ENCODE data around the gene NUDT8. TPM values are rescaled to one million over a fixed set of nuclear protein-coding genes. Genes with fewer than 3 reads are reported as not detected.

The NUDT8 gene
- total and polyA plus RNA-seq, 2 of the 8 experiments (the other 6 are each of a cell fraction or from before 2014, with no cell fraction given), result 7.2 to 8.3 TPM

DNA sequence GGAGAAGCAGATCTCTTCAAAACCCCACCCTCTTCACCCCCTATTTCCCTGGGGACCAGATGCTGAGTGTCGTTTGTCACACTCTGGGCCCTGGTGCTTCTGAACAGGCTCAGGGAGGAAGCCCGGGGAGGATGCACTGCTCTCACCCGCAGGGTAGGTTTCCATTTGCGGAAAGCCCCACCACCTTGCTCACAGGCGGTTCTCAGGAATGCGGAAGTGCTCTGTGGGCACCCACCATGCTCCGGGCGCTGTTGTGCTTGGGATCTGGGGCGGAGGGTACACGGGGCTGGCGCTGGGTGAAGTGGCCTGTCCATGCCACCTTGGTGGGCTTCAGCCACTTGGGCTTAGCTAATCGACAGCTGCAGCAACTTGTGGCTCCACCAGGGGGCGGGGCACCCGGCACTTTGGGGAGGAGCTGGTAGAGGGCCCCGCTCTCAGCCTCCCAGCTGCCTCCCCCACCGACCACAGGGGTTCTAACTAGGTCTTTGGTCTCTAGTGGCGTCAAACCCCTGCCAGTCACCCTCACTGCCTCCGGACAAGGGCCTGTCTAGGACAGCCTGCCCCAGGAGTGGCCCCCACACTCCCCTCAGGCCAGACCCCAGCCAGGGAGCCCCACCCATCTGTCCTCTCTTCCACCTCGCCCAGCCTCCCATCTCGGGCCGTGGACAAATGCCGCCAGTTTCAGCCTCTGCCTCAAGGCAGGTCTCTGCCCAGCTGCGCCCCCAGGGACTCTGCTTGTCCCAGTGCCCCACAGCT, 15.6 kb downstream of the NUDT8 start:
- peak overlapping the region; percentile 50; the same call in 1 of the 2 replicates for H2BK12ac ChIP-seq (ENCODE audit: low read depth, low read length)
- H2BK120ac ChIP-seq (replicated peaks; ENCODE audit: low read depth, low read length), result no peak overlapping the region
- H3K36me3 ChIP-seq (ENCODE audit: control insufficient read depth in 2 of 4, insufficient read depth in 4 of 4, low read length in 3 of 4), result peaks cover 5 to 19% (median 10%) of the 10 kb centered on the region in 4 experiments; a peak in 7 of 8 replicates
- H3K79me2 ChIP-seq (ENCODE audit: control insufficient read depth in 1 of 2, insufficient read depth in 2 of 2, low read length in 2 of 2), result no peaks in the 10 kb centered on the region
- H3K9ac ChIP-seq (replicated peaks in 1 of 4; ENCODE audit: extremely low read depth in 1 of 4, low read depth in 3 of 4, low read length in 3 of 4), result no peak overlapping the region
- H3K4ac ChIP-seq (replicated peaks; ENCODE audit: insufficient read length, low read depth, low read length), result no peak overlapping the region
- H2BK20ac ChIP-seq (ENCODE audit: low read length), result no peak overlapping the region
- 0 out of 2 replicates have a peak overlapping the region, but pooled peaks have one; percentile 86 for H2AK5ac ChIP-seq (ENCODE audit: low read depth, low read length)
- no peak overlapping the region; the same call in 1 of the 2 replicates for H4K8ac ChIP-seq (ENCODE audit: extremely low read depth, insufficient read depth, low read length)
- WGBS, 2 experiments (ENCODE audit: extremely low coverage in 1 of 2, insufficient coverage in 1 of 2, insufficient read length in 1 of 2, insufficient replicate concordance in 2 of 2, low coverage in 1 of 2, low lambda C conversion rate in 2 of 2, missing lambda C conversion rate in 1 of 2), result 46% methylated on average over 22 of the region's 23 CpGs; no CpG with 5 or more reads in 1 of the 2 experiments
- H2AFZ ChIP-seq (ENCODE audit: low read length), result no peak overlapping the region
- ChIA-PET CTCF (ENCODE audit: partially characterized antibody) (interaction anchor here (0.6 to 7.3 kb wide), 37 partner anchors 8 to 116 kb away, joined by 3 to 117 read pairs (median 3); partner anchors contain the start of genes GSTP1 and NUDT8), POLR2A (ENCODE audit: partially characterized antibody) (interaction anchor here (0.6 to 10.7 kb wide), 7 partner anchors 9 to 356 kb away, joined by 3 to 194 read pairs (median 5); partner anchors contain the start of genes GSTP1 and NUDT8)
- H3K18ac ChIP-seq (ENCODE audit: extremely low read depth, low read length), result no peak overlapping the region; the same call in none of the 2 replicates
- H3K79me1 ChIP-seq (ENCODE audit: low read depth, low read length), result no peaks in the 10 kb centered on the region
- H3K14ac ChIP-seq (ENCODE audit: insufficient read length), result no peak overlapping the region
- no peak overlapping the region for H4K5ac ChIP-seq (ENCODE audit: insufficient read length, low read depth, low read length)
- H3K4me2 ChIP-seq (ENCODE audit: insufficient read depth in 1 of 2, low read depth in 2 of 2, low read length in 2 of 2), result peak overlapping the region; percentile 15 to 57; a peak in 3 of 4 replicates
- H3K9me3 ChIP-seq (ENCODE audit: insufficient read depth in 2 of 2, low read depth in 1 of 2, low read length in 1 of 2), result no peaks in the 10 kb centered on the region; a peak in 1 of 4 replicates
- peak overlapping the region; percentile 40 for H4K91ac ChIP-seq (replicated peaks; ENCODE audit: insufficient read length, low read length)
- peaks cover 13 to 36% (median 31%) of the 10 kb centered on the region in 4 experiments for H3K4me1 ChIP-seq (replicated peaks in 1 of 4; ENCODE audit: control insufficient read depth in 3 of 4, insufficient read depth in 4 of 4, low read length in 3 of 4)
- peaks cover 4% of the 10 kb centered on the region; the same call in 1 of the 2 replicates for H3K23me2 ChIP-seq (ENCODE audit: low read depth, low read length)
- H3K27me3 ChIP-seq (replicated peaks in 1 of 4; ENCODE audit: control insufficient read depth in 3 of 4, extremely low read depth in 1 of 4, insufficient read depth in 3 of 4, low read length in 3 of 4), result peaks cover 0 to 10% (median 5%) of the 10 kb centered on the region in 4 experiments; a peak in 6 of 7 replicates
- peak overlapping the region in 1 of 4 experiments; percentile 18; a peak in 1 of 8 replicates for H3K4me3 ChIP-seq (ENCODE audit: extremely low read depth in 1 of 4, insufficient read depth in 2 of 4, low read depth in 3 of 4, low read length in 4 of 4)
- H4K20me1 ChIP-seq (replicated peaks in 1 of 2; ENCODE audit: control insufficient read depth in 1 of 2, insufficient read depth in 2 of 2, low read length in 2 of 2), result peaks cover 0 to 6% of the 10 kb centered on the region in 2 experiments
- FAIRE-seq (no peak), DNase-seq (ENCODE audit: low read depth in 1 of 2, low spot score in 2 of 2) (peak in 1 of 2 experiments; percentile 93)
- no peak overlapping the region for H3K27ac ChIP-seq (ENCODE audit: low read depth, low read length)
- H2BK15ac ChIP-seq (ENCODE audit: low read length), result peak overlapping the region; percentile 72; the same call in 1 of the 2 replicates
- no peak overlapping the region for H3K56ac ChIP-seq (replicated peaks; ENCODE audit: insufficient read length, low read depth, low read length)
- no peak overlapping the region for H3K23ac ChIP-seq (ENCODE audit: insufficient read length)
- peak overlapping the region; percentile 60; the same call in 1 of the 2 replicates for H2BK5ac ChIP-seq (ENCODE audit: low read depth, low read length)
- TF ChIP-seq EZH2 (IDR thresholded peaks at IDR 0.05; ENCODE audit: low read depth, low read length, severe bottlenecking) (no peak), RBBP5 (IDR thresholded peaks at IDR 0.05; ENCODE audit: borderline replicate concordance, low read depth, low read length) (no peak), CBX8 (IDR thresholded peaks at IDR 0.05; ENCODE audit: borderline replicate concordance, low read depth, low read length) (no peak), NANOG (IDR thresholded peaks at IDR 0.05; ENCODE audit: insufficient read depth, low read depth, low read length, poor library complexity, severe bottlenecking) (no peak), SRF (IDR thresholded peaks at IDR 0.05; ENCODE audit: low read depth, low read length) (no peak), CREB1 (IDR thresholded peaks at IDR 0.05) (no peak), BACH1 (IDR thresholded peaks at IDR 0.05; ENCODE audit: low read length) (no peak), POLR2AphosphoS5 (IDR thresholded peaks at IDR 0.05; ENCODE audit: low read depth, low read length) (no peak), GTF2F1 (IDR thresholded peaks at IDR 0.05; ENCODE audit: borderline replicate concordance, low read depth, low read length) (no peak), NRF1 (IDR thresholded peaks at IDR 0.05; ENCODE audit: low read depth, low read length) (no peak), CTBP2 (IDR thresholded peaks at IDR 0.05; ENCODE audit: borderline replicate concordance, insufficient read depth, insufficient read length, low read length) (no peak)
